Activated naive CD8-positive, alpha-beta T cell treated with anti-CD3 and anti-CD28 coated beads, Interleukin-2, amount 50 U/mL, for 16 hours (primary cell): ENCODE measurements around the gene AZGP1.
A peak's percentile ranks its signal among the peaks of the same experiment; 100 is the strongest.
"Not testable (repeated sequence)": the region's sequence is repeated elsewhere in the genome, so short reads cannot be mapped to it uniquely, and the experiment has no call there.

Experiments
- DNase-seq: peaks from one replicate; pipeline ENCODE4 v3.0.0-alpha.2; 2020; ENCODE audit warnings: low read depth, low spot score

The AZGP1 gene

DNA sequence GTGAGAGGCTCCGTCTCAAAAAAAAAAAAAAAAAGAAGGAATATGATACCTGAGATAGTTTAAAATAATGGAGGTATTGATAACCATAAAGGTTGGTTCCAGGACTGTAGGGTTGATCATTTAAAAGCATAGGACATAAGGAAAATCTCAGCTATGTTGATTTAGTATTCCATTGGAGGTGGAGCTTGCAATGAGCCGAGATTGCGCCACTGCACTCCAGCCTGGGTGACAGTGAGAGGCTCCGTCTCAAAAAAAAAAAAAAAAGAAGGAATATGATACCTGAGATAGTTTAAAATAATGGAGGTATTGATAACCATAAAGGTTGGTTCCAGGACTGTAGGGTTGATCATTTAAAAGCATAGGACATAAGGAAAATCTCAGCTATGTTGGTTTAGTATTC is 23.2 kb downstream of the AZGP1 start:
- not testable (repeated sequence) for DNase-seq

- DNase-seq, result not testable (repeated sequence)
These were observed 25.0 kb downstream of the AZGP1 start for GRCh38 chr7:99950819-99951218.

DNA sequence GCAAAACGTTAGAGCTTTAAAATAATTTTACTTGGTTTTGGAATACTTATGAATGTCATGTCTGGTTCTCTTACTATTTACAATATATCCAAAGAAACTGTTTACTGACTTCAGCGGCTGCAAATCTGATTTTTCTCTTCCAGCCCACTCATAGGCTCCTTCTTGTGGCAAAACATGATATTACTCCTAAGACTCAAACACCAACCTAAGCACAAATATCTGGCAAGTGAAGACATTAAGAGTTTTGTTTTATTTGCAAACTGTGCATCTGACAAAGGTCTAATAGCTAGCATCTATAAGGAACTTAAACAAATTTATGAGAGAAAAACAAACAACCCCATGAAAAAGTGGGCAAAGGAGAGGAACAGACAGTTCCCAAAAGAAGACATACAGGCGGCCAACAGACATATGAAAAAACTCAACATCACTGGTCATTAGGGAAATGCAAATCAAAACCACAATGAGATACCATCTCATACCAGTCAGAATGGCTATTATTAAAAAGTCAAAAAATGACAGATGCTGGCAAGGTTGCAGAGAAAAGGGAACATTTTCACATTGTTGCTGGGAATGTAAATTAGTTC is 26.1 kb downstream of the AZGP1 start:
- no peak for DNase-seq

DNA sequence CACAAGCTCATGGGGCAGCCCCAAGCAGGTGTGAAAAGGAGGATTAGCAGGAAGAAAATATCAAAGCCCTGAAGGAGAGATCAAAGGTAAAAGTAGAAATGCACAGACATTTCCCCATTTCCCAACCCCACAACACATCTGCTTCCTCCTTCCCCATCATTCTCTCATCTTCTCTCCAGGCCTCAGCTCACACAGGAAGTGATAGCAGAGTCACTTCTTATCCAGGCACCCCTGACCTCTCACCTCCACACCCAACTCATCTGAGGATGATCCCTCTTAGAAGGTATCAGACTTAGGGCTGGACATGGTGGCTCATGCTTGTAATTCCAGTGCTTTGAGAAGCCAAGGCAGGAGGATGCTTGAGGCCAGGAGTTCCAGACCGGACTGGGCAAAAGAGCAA is 28.2 kb downstream of the AZGP1 start:
- DNase-seq, result no peak

DNA sequence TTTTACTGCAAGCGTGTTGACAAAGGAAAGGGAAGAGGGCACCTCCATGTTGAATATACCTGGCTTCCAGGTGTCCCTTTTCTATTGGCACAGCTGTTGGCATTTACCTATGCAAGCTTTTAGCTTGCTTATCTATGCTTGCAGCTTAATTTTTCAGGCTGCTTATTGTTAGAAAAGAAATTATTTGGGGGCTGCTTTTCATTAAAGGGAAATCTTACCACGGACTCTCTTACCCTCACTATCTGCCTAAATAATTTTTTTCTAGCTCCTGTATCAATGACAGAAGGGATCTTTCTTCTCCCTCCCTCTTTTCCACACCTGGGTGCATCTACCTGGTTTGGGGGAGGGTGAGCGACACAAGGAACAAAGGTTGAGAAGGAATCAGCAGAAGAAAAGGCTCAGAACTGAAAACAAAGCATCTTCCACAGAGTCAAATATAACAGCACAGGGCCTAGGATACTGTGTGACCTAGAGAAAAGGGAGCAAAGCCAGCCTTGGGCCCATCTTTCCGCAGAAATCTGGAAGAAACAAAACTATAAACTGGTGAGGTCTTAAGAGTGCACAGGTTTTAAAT is 31.2 kb downstream of the AZGP1 start:
- DNase-seq, result no peak

DNA sequence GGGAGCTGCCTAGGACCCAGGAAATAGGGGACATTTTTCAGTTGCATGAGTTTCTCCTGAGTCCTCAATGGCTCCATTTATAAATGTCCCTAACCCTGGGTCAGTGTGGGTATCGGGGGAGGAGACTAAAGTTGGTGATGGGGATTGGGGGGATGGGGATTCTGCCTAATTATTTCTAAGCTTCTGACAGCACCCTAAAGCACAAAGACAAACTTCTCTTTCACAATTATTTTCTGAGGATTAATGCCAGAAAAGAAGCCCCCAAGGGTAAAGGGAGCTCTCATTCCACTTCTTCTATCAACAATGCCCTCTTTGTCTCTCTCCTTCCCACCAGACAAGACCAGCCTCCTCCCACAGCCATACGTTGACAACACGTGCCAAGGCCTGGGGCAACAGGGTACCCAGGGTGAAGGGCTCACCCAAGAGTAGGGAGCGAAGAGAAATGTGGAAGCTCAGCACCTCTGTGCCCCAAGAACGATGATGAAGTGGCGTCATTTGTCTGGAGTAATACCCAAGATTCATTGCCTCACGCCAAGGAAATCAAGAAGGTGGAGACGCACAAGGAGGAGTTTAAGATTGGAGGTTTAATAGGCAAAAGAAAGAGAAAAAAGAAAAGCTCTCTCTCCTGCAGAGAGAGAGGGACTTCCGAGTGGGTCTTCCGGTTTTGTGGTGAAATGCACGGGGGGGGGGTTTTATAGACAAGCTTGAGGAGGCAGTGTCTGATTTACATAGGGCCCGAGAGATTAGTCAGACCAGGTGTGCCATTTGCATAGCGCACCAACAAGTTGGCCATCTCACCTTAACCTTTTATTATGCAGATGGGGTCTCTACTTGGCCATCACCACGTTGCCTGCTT is 32.0 kb downstream of the AZGP1 start:
- no peak for DNase-seq

DNA sequence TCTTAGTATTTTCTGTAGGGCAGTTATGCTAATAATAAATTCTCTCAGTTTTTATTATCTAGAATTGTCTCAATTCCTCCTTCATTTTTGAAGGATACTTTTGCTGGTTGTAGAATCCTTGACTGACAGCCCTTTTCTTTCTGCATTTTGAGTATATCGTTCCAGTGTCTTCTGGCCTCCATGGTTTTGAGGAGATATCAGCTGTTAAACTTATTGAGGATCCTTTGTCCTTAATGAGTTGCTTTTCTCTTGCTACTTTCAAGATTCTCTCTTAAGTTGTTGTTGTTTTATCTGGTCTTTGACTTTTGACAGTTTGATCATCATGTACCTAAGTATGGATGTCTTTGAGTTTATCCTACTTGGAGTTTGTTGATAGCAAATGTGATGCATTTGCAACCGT is 37.5 kb downstream of the AZGP1 start:
- no peak for DNase-seq

- DNase-seq, result not testable (repeated sequence)
These were observed 40.8 kb downstream of the AZGP1 start for GRCh38 chr7:99935009-99935408.

- DNase-seq, result no peak
These were observed 45.5 kb downstream of the AZGP1 start for GRCh38 chr7:99930376-99930775.

DNA sequence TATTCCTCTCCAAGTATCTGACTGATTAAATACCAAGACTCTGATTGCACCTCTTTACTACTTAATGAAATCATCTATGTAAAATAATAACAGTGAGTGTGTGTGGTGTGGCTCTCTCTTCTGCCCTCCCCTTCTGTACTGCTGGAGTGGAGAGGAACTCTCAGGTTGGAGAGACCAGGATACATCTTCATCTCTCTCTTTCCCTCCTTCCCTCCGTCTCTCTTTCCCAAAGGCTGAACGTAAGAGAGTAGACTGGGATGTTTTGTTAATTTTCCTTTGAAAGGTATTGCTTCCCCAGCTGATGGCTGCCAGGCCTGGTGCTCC is 46.1 kb downstream of the AZGP1 start:
- no peak for DNase-seq

GRCh38 chr7:99928994-99929729 is 46.7 kb downstream of the AZGP1 start, which contains the start of gene GJC3:
Gene GJC3 (minus strand): TSS chr7:99929620. CDS start chr7:99929620, 0 bp downstream.
- no peak for DNase-seq

GRCh38 chr7:99928188-99928587 is 47.6 kb downstream of the AZGP1 start:
- DNase-seq, result no peak

GRCh38 chr7:99927536-99927935 is 48.3 kb downstream of the AZGP1 start:
- no peak for DNase-seq

DNA sequence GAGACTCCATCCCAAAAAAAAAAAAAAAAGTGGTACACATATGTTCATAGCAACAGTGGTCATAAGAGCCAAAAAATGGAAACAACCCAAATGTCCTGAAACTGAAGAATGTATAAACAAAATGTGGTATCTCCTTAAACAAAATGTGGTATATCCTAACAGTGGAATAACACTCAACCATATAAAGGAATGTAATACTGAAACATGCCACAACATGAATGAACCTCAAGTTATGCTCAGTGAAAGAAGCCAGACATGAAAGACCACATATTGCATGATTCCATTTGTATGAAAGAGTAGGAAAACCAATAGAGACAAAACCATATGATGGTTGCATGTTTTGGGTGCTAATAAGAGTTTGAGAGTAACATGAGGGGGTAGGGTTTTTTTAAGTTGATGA is 49.5 kb downstream of the AZGP1 start:
- no peak for DNase-seq

DNA sequence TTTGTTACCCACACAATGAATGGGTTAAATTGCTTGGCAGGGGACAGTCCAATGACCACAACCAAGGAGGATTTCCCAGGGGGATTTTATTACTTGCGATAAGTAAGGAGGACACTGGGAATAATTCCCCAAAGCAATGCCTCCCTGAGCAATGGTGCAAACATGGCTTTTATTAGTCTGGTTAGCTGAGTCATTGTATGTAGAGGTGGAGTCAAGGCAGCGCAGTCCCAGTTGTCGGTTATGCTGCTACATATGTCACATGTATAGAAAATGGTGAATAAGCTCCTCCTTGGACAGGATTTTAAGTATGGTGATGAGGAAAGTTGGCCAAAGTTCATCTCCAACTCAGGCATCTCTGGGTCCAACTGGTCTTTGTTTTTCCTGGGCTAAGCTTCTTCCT is 52.6 kb downstream of the AZGP1 start:
- DNase-seq, result no peak

DNA sequence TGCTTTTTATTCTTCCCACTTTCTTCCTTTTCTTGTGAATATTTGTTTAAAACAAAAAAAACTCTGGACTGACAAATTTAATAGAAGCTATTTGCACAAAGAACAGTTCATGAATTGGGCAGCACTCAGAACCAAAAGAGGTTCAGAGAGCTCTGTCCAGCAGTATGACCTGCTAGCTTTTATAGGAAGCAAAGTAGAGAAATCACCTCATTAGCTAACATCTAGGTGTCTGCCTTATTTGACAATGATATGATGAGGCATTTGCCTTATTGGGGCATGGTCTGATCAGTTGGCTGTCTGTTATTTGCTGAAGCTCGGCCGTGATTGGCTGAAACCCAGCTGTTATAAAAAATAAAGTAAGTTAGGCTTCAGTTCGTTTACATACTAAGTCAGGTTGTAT is 55.7 kb downstream of the AZGP1 start:
- DNase-seq, result no peak

DNA sequence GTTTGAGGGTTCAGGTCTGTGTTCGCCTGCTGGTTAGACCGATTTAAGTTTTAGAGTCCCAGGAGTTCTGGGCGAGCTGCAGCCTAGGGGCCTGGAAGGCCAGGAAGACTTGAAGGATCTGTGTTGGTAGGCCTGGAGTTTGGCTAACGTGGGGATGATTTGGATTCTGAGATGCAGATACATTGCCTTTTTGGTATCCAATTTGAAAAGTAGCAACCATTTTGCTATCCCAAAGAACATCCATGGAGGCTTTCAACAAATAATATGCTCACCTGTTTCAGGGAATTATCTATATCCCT is 56.1 kb downstream of the AZGP1 start:
- no peak for DNase-seq

DNA sequence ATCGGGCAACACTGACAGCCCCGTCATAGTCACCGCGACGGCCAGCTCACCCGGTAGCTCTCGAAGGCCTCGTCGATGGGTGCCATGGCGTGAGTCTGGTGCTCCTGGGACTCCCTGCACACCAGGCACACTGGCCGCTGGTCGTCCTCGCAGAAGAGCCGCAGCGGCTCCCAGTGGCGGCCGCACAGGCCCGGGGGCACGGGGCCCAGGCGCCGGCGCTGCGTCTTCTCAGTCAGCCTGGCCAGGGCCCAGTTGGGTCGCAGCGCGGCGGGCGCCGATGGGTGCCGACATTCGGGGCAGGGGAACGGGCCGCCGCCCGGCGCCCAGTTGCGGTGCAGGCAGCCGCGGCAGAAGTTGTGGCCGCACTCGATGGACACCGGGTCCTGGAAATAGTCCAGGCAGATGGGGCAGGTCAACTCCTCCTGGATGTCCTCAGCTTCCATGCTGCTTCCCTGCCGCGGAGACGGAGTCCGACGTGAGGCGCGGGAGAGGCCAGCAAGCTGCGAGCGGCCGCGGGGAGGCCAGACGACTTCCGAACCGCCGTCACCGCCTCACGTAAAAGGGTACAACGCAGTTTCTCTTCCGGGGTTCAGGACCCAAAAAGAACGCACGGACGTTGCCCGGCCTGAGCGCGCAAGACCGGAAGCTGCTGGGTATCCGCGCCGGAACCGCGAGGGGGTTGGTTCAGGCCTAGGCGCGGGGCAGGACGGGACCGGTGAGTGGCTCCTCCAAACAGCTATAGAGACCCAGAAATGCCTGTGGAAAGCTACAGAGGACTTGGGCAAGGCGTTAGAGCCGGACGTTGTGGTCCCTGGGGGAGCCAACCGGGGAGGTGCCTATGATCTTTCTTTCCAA is 56.6 kb downstream of the AZGP1 start, which contains the start of gene TRIM4:
Gene TRIM4 (minus strand): TSS at position 572 of the 855 bp plus-strand sequence. CDS start 129 bp downstream, at position 443.
- peak; percentile 81 for DNase-seq
